SH-SY5Y (cell line): ENCODE data around the gene PACS2.

Experiments used
- GATA2 ChIP-seq: IDR thresholded peaks from 2 replicates; pipeline ENCODE4 v1.6.1; 2011; ENCODE audit warnings: mild to moderate bottlenecking, low read depth, low read length
- GATA3 ChIP-seq: IDR thresholded peaks from 2 replicates; pipeline ENCODE4 v1.6.1; 2011; ENCODE audit warnings: low read depth, mild to moderate bottlenecking, low read length, moderate library complexity

DNA sequence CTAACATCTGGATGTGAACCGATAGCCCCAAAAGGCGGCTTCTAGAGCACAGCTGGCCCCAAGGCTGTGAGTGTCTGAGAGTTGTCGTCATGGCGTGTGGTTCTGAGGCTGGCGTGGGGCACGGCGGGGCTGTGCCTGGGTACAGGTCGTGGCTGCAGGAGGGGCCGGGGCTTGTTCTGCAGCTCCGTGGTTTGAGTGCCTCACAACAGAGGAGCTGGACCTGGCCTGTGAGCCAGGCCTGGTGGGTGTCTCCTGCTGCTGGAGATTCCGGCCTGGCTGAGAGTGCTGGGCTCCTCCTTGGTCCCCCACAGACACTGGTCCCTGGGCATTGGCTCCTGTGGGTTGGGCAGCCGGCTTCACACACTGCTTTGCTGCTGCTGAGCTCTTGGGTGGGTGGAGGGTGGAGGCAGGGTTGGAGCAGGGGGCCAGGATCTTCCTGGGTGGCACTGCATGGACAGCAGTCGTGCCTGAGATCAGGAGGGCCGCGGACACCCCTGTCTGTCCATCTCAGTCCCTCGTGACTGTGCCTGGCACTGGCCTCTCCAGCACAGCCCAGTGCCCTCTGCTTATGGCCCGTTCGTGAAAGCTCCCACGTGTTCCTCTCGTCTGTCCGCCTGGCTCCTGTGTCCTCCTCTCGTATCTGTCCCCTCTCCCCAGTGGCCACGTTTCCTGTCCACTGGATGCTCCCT, 52.0 kb downstream of the PACS2 start:
- TF ChIP-seq GATA2 (no peak), GATA3 (no peak)
